Calu3 (cell line): ENCODE measurements around the gene TEX14. TPM values are rescaled to one million over a fixed set of nuclear protein-coding genes. Genes with fewer than 3 reads are reported as not detected.

ENCODE experiments used
- BruUV-seq: library from RNA; stranded (reverse); fragments of 400-500 nt; replicated peaks from 2 replicates; lab custom pipeline; 2021; lab: Mats Ljungman, UMichigan
- CTCF ChIA-PET: fragments of 300-600 bp; sonication (Branson Sonifier 250); formaldehyde crosslinking; loops from one replicate; lab custom pipeline; 2022; ENCODE audit warnings: antibody characterized with exemption; lab: Charles Lee
- DNase-seq: peaks from one replicate; pipeline ENCODE4 v3.0.0; 2022
- H3K27ac Mint-ChIP-seq: one replicate; pipeline ENCODE4 v1.8.0; 2022; ENCODE audit warnings: mixed read lengths; ENCODE audit not compliant: unreplicated experiment
- H3K27me3 Mint-ChIP-seq: one replicate; pipeline ENCODE4 v1.8.0; 2022; ENCODE audit warnings: mixed read lengths; ENCODE audit not compliant: unreplicated experiment
- H3K36me3 Mint-ChIP-seq: one replicate; pipeline ENCODE4 v1.8.0; 2022; ENCODE audit warnings: mild to moderate bottlenecking, moderate library complexity, mixed read lengths; ENCODE audit not compliant: insufficient read depth, unreplicated experiment
- H3K4me1 Mint-ChIP-seq: one replicate; pipeline ENCODE4 v1.8.0; 2022; ENCODE audit warnings: mild to moderate bottlenecking, low read depth, mixed read lengths; ENCODE audit not compliant: unreplicated experiment
- H3K4me3 Mint-ChIP-seq: one replicate; pipeline ENCODE4 v1.8.0; 2022; ENCODE audit warnings: mild to moderate bottlenecking, low read depth, moderate library complexity, mixed read lengths; ENCODE audit not compliant: unreplicated experiment
- H3K9me3 Mint-ChIP-seq: one replicate; pipeline ENCODE4 v1.8.0; 2022; ENCODE audit warnings: low read depth, mixed read lengths; ENCODE audit not compliant: unreplicated experiment
- intact Hi-C: fragments of 100-400 bp; cut with micrococcal nuclease; formaldehyde crosslinking; loops from one replicate; pipeline ENCODE4 v1.10.0; 2022; ENCODE audit not compliant: unreplicated experiment
- total RNA-seq: library from RNA; stranded (reverse); gene quantifications from 2 replicates; pipeline ENCODE4 v1.2.3, GENCODE V29; 2022
- TF ChIP-seq, protein P1 (sequence below): fragments of 200-600 bp; IDR thresholded peaks from one replicate; pipeline ENCODE4 v1.8.0; 2022; ENCODE audit warnings: antibody characterized with exemption; ENCODE audit not compliant: unreplicated experiment

The TEX14 gene
- total RNA-seq, 1 experiment from 2014 or later = 0.07 TPM

DNA sequence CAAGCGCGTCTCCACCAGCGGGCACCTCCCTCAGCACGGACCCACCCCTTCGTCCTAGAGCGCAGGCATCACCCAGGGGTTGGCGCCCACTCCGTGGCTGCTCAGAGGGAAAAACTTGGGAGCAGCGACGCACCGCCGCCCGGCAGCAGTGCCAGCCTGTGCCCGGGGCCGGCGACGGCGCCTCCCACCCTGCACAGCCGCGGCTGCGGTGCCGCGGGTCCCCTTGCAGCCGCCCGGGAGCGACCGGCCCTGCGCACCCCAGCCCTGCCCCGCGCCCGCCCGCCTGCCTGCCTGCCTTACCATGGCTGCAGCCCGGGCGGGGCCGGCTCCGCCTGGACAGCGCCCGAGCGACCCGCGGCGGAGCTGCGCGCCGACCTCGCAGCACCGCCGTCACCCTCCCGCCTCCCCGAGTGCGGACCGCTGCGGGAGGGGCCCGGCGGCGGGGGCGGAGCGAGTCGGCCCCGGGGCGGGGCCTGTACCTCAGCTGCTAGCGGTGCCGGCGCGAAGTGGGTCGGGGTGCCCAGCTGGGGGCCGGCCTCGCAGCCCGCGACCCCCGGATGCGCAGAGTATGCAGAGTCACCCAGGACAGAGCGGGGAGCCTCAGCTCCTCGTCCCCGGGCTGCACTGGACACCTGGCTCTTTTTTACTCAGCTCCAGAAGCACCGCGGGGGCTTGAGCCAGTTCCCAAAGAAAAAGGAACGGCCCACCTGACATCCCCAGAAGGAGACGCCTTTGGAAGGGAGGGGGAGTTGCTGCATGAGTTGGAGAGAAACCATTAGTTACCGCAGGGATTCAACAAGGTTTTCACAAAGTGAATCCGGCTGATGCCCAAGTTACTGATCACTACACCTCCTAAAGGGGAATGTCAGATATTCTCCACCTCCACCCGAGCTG, 159.9 kb downstream of the TEX14 start:
- TF ChIP-seq, protein P1, sequence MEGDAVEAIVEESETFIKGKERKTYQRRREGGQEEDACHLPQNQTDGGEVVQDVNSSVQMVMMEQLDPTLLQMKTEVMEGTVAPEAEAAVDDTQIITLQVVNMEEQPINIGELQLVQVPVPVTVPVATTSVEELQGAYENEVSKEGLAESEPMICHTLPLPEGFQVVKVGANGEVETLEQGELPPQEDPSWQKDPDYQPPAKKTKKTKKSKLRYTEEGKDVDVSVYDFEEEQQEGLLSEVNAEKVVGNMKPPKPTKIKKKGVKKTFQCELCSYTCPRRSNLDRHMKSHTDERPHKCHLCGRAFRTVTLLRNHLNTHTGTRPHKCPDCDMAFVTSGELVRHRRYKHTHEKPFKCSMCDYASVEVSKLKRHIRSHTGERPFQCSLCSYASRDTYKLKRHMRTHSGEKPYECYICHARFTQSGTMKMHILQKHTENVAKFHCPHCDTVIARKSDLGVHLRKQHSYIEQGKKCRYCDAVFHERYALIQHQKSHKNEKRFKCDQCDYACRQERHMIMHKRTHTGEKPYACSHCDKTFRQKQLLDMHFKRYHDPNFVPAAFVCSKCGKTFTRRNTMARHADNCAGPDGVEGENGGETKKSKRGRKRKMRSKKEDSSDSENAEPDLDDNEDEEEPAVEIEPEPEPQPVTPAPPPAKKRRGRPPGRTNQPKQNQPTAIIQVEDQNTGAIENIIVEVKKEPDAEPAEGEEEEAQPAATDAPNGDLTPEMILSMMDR = no peak
- no TSS peak for BruUV-seq
- Mint-ChIP-seq H3K9me3 (no peaks in the 10 kb centered on the region), H3K36me3 (peaks cover 6% of the 10 kb centered on the region), H3K4me1 (peaks cover 23% of the 10 kb centered on the region), H3K27ac (no peak overlapping the region), H3K27me3 (peaks cover 50% of the 10 kb centered on the region), H3K4me3 (peak overlapping the region; percentile 24)
- peak; percentile 43 for DNase-seq
- intact Hi-C loops = no loop called here
- CTCF ChIA-PET = no interaction called here

DNA sequence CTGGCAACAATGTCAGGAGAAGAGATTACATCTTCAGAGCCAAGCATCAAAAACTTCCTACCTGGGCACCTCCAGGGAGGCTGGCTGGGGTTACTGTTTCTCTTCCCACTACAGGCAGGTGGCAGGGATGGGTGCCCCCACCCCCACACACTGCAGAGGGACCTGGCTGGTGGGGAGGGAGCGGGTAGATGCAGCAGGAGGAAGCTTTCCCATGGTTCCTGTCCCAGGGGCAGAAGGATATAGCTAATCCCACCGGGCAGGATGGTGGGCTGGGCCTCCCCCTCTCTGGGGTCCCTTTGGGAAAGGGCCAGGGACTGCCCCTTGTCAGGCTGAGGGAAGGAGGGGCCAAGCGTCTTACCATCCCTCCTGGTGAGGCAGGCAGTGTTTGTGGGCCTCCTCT, 160.7 kb downstream of the TEX14 start:
- H3K4me3 Mint-ChIP-seq = no peak overlapping the region
- DNase-seq = no peak
- CTCF ChIA-PET = no interaction called here
- TF ChIP-seq, protein P1 = no peak
- no peaks in the 10 kb centered on the region for H3K9me3 Mint-ChIP-seq
- no peak overlapping the region for H3K27ac Mint-ChIP-seq
- peaks cover 6% of the 10 kb centered on the region for H3K36me3 Mint-ChIP-seq
- intact Hi-C loops = no loop called here
- H3K27me3 Mint-ChIP-seq = peaks cover 49% of the 10 kb centered on the region
- no TSS peak for BruUV-seq
- peaks cover 26% of the 10 kb centered on the region for H3K4me1 Mint-ChIP-seq

DNA sequence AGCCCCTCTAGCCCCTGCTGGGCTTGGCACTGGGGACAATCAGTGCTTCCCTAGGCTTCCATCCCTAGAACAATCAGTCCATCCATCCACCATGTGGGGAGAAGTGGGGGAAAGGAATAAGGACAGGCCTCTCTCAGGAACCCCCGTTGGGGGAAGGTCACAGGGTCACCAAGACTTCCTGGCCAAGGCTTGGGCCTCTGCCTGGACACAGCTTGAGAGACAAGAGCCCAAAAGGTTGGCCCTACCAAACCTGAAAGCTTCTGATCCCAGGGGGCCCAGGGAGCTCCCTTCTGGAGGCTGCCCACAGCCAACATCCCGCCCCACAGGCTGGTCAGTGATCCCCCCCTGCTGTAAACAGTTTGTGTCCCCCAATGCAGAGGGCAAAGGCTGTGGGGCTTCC, 161.2 kb downstream of the TEX14 start:
- Mint-ChIP-seq H3K27me3 (peaks cover 44% of the 10 kb centered on the region), H3K27ac (no peak overlapping the region), H3K4me1 (peaks cover 24% of the 10 kb centered on the region), H3K36me3 (peaks cover 6% of the 10 kb centered on the region), H3K4me3 (no peak overlapping the region), H3K9me3 (no peaks in the 10 kb centered on the region)
- TF ChIP-seq, protein P1 = no peak
- no TSS peak for BruUV-seq
- DNase-seq = no peak
- CTCF ChIA-PET = no interaction called here
- intact Hi-C loops = no loop called here

DNA sequence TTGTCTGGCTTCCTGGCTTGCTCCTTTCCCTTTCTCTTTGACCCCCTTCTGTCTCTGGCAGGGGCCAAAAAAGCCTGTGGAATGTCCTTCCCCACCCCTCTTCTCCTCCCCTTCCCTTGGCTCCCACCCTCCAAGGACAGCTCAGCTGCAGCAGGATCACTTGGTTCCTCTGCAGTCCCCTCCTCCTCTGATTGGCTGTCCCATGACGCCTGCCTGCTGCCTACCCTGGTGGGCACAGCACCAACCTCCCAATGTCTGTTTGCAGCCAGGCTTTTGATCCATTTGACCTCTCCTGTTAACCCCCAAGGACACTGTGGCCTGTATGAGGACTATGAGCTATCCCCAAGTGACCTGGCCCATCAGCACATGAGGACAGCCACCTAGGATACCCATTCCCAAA, 162.6 kb downstream of the TEX14 start:
- H3K27ac Mint-ChIP-seq = no peak overlapping the region
- intact Hi-C loops = no loop called here
- no peaks in the 10 kb centered on the region for H3K9me3 Mint-ChIP-seq
- H3K4me3 Mint-ChIP-seq = no peak overlapping the region
- H3K36me3 Mint-ChIP-seq = peaks cover 6% of the 10 kb centered on the region
- peaks cover 18% of the 10 kb centered on the region for H3K4me1 Mint-ChIP-seq
- DNase-seq = no peak
- BruUV-seq = no TSS peak
- TF ChIP-seq, protein P1 = no peak
- H3K27me3 Mint-ChIP-seq = peaks cover 36% of the 10 kb centered on the region
- CTCF ChIA-PET = no interaction called here
